GM15510 (cell line): ENCODE results near the gene TLR6.

Source experiments
- POLR2A ChIP-seq: IDR thresholded peaks from 3 replicates; pipeline ENCODE4 v1.6.1; 2011; ENCODE audit warnings: borderline replicate concordance; ENCODE audit not compliant: insufficient read length; ENCODE audit errors: extremely low read depth

Gene TLR6

GRCh38 chr4:38815885-38816782 is 40.5 kb downstream of the TLR6 start:
- no peak for TF ChIP-seq POLR2A

GRCh38 chr4:38814386-38814785 is 42.2 kb downstream of the TLR6 start:
- no peak for TF ChIP-seq POLR2A

- no peak for TF ChIP-seq POLR2A
These were observed 45.3 kb downstream of the TLR6 start for GRCh38 chr4:38811297-38811696.

GRCh38 chr4:38805530-38806145 is 51.0 kb downstream of the TLR6 start:
- TF ChIP-seq POLR2A: peak; percentile 30

GRCh38 chr4:38804654-38805295 is 51.8 kb downstream of the TLR6 start, which contains the start of gene TLR1:
TSS of gene TLR1 (minus strand) at chr4:38804791. CDS start at chr4:38798831, 5,960 bp downstream.
- no peak for TF ChIP-seq POLR2A

GRCh38 chr4:38803833-38804653 is 52.6 kb downstream of the TLR6 start:
- no peak for TF ChIP-seq POLR2A

- TF ChIP-seq POLR2A: no peak
These were observed 53.9 kb downstream of the TLR6 start for GRCh38 chr4:38802561-38803355.

GRCh38 chr4:38800961-38801450 is 55.6 kb downstream of the TLR6 start:
- no peak for TF ChIP-seq POLR2A

GRCh38 chr4:38800366-38800765 is 56.3 kb downstream of the TLR6 start:
- TF ChIP-seq POLR2A: no peak

- TF ChIP-seq POLR2A: no peak
These were observed 61.5 kb downstream of the TLR6 start for GRCh38 chr4:38795087-38795486.

GRCh38 chr4:38794051-38794450 is 62.6 kb downstream of the TLR6 start:
- no peak for TF ChIP-seq POLR2A

GRCh38 chr4:38791010-38791409 is 65.6 kb downstream of the TLR6 start:
- TF ChIP-seq POLR2A: no peak

- TF ChIP-seq POLR2A: no peak
These were observed 68.3 kb downstream of the TLR6 start for GRCh38 chr4:38788317-38788716.

- no peak for TF ChIP-seq POLR2A
These were observed 68.9 kb downstream of the TLR6 start for GRCh38 chr4:38787693-38788092.
